GM19193 (cell line): Measurements from ENCODE around the gene KIAA0319L.

Experiments
- POLR2A ChIP-seq: IDR thresholded peaks from 4 replicates; pipeline ENCODE4 v1.6.1; 2011; ENCODE audit not compliant: insufficient read depth, insufficient read length; ENCODE audit errors: extremely low read depth

The KIAA0319L gene

DNA sequence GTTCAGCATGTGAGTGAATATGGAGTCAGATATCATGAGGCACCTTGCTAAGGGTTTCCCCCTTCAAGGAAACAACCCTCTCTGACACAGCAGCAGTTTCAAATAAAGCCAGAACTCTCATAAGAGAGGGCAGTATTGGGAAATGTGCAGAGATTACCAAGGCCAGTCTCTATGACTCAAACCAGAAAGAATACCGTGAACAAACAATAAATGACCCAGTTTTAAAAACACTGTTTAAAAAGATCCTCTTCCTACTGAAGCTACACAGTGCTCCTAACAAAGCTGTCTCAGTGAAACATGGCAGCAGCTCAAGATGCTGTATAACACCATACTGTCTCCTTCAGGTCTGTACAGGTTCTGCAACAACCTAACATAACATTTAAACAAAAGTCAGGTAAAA lies 102.6 kb downstream of the KIAA0319L start:
- TF ChIP-seq POLR2A: no peak

DNA sequence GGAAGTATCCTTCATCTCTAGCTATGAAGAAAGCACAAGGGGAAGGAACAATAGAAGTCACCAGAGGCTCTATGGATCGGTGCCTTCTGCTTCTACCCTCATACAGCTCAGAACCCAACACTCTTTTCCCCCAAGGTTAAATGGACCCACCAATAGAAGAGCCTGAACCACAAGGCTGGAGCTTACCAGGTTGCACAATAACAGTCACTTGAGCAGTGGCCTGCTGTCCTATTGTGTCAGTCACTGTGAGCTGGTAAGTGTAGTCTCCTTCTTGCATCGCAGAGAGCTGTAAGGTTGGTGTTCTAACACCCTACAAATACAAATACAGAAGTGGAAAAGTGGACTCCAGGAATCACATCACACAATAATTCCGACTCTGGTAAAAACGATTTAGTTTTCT lies 103.0 kb downstream of the KIAA0319L start:
- no peak for TF ChIP-seq POLR2A

DNA sequence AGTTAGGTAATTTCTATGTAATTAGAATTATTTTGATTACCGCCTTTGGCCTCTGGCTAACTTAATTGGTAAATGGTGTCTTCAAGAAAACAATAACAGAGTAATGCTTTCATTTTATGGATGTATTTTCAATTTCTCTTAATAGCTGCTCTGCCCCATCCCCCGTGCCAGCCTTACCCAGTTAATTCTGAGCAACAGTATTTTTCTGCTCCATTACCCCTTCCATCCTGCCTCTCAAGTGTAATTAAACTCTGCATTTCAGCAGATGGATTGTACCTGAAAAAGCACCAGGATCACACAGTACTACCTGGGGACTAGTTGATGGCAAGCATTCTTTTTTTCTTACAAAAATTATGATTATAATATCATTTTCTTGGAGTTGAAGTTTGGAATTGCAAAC lies 104.2 kb downstream of the KIAA0319L start:
- no peak for TF ChIP-seq POLR2A

DNA sequence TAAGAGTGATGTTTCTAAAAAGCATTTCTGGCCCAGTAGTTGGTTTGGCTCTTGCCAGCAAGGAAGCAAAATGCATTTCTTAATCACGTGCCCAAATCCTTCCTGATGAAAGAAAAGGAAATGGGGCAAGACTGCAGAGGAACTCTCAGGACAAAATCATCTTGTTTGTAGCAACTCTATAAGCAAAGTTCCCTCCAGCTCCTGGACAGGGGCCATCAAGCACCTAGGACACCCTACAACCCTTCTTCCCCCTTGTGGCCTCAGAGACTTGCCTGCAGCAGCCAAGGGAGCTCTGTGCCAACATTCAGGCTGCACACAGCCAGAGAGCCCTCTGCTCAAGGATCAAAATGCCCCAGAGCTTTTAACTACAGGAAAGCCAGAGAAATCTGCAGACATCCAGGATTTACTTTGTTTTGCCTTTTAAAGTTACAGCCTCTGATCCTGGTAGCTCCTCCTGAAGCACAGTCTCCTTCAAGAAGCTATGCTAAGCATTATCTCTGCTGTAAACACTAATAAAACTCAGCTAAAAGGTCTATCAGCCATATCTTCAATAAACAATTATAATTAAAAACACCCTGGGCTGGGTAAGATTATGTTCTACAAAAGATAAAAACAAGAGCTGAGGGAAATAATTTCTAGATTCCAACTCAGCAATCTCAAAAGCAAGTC lies 105.0 kb downstream of the KIAA0319L start:
- TF ChIP-seq POLR2A: no peak

DNA sequence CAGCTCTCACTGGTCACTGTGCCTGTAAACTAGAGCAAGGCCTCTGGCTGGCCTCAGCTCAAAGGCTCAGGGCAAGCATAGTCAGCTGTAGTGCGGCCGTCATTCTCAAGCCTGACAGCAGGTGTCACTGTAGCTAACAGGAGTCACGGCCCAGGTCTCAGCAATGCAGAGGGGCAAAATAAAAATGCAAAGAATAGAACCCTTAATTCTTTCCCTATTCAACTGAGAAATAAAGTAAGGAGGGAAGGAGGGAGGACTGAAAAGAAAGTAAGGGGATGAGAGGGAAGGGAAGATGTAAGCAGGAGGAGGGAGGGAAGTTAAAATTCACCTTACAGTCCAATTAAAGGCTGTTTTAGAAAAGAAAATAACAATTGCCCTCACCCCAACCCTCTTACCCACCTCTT lies 106.1 kb downstream of the KIAA0319L start:
- TF ChIP-seq POLR2A: no peak

DNA sequence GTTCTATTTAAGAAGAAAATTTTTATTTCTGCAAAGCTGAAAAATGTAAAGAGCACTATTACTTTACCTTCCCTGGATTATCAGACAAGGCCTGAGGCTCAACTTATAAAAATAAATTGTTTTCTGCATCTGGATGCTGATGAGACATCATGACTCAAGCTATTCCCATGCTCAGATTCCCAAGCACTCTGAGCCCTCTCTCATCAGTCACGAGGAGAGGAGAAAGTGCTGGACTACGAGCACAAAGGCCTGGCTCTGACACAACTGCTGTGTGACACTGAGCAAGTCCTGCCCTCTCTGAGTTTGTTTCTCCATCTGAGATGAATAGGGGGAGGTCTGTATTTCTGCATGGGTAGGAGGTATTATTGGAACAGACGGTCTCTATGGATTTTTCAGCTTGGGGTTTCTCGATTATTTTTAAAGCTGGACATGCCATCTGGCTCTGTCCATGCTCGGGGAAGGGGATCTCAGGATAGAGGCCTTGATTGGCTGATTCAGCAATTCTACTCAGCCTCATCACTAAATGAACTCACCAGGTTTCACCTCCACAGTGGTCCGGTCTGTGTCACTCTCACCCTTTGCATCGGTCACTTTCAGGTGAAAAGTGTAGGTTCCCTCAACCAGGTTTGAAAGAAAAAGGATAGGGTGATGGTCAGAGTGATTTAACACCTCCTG lies 107.7 kb downstream of the KIAA0319L start:
- no peak for TF ChIP-seq POLR2A

DNA sequence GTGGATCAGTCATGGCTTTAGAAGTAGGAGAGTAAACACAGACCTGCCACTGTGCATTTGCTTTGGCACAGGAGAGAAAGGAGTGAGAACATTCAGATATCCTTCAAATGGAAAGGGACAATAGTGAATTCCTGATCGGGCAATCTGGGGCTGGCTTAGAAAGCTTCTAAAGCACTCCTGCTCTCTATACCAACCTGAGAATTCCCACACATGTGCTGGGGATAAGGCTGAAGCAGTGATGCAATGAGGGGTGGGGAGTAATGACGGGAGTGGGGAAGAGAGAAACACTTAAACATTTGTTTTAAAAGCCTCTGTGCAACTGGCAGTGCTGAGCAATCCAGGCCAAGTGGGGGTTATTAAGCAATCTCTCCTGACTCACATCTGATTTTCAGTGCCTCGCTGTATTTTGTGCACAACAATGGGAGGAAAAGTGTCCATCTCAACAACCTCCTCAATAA lies 108.8 kb downstream of the KIAA0319L start:
- TF ChIP-seq POLR2A: no peak

DNA sequence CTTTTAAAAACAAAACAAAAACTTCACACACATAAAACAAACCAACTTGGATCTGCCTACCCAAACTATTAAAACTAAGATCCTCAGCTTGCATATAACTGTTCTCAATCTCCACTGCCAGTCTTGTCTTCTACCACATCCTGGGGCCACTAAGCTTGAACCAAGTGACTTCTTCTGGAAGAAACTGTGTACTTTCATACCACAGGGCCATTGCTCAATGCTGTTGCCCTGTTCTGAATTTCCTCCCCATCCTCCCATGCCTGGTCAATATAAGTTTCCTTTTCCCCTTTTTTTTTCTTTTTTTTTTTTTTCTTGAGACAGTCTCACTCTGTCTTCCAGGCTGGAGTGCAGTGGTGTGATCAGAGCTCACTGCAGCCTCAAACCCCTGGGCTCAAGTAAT lies 109.9 kb downstream of the KIAA0319L start:
- TF ChIP-seq POLR2A: no peak

DNA sequence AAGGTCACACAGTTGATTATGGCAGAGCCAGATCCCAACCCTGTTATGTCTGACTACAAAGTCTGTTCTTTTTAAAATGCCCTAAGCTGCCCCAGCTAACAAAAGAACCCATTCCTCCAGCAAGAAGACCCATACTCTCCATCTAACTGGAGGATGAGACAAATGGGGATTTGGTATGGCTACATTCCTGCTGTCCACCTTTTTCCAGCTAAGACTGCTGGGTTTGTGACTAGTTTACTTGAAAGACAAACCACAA lies 112.8 kb downstream of the KIAA0319L start:
- no peak for TF ChIP-seq POLR2A

DNA sequence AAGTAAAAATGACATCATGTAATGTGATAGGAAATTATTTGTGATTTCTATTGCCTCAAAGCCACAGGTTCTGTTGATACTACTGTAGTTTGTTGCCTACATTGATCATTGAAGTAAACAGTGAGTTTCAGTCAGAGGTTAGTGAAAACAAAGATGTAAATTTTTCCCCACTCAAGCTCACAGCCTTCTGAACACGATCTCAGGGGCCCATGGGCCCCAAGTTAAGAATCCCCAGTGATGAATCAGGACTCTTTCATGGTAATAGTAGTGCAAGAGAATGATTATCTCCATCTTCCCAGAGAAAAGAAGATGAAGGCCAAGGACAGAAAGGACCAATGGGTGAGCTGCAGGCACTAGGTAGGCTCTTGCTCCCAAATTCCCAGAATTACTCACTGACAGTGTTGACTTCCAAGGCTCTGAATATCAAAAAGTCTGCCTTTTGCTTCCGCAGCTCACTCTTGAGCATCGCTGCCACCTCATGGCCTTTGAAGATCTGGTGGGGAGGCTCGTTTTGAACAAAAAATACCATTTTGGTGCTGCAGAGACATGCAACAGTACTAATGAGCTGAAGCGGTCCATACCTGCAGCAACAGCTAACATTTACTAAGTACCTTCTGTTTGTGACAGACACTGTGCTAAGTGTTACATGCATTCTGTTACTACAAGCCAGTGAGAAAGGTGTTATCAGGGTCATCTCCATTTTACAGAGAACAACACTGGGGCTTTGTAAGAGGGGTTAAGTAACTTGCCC lies 113.3 kb downstream of the KIAA0319L start:
- TF ChIP-seq POLR2A: no peak

DNA sequence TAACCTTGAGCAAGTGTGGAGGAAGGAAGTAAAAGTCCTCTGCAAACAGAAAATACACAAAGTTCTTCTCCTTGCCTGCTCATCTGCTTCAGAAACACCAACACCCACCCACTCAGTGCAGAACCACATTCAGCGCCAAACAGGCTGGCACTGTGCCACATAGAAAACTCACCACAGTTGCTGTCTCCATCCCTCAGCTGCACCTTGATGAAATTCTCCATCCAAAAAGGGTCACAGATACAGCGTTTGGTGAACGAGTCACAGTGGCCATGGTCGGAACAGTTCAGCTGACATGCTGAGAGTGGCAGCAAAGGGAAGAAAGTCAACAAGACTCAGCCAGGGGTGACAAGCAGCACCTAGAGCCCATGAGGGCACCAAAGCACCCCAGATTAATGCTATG lies 114.5 kb downstream of the KIAA0319L start:
- TF ChIP-seq POLR2A: no peak

DNA sequence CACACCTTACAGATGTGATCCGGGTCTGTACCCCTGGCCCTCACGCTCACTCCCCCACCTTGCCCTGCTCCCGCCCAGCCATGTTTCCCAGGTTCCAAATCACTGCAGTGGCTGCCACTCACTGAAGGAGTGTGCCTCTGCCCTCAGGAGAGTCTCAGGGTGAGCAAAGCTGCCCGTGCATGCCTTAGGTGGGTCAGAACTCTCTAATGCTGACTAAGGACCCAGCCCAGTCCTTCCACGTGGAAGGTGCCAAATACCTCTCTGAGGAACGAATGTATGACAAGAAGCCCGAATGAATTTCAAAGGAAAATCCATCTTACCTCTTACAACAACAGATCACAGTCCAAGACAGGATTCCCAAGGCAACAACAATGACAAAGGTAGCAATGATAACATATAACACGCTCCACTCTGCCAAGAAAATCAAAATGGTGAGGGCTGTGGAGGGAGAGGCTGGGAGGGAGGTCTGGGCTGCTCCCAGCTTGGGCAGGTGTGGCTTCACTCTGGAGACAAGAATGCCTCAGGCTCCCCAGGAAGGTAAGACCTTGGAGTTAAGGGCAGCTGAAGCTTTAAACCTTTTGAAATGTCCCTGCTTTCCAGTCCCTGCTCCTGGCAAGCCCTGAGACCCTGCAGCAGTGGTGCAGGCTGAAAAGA lies 115.2 kb downstream of the KIAA0319L start:
- TF ChIP-seq POLR2A: no peak

DNA sequence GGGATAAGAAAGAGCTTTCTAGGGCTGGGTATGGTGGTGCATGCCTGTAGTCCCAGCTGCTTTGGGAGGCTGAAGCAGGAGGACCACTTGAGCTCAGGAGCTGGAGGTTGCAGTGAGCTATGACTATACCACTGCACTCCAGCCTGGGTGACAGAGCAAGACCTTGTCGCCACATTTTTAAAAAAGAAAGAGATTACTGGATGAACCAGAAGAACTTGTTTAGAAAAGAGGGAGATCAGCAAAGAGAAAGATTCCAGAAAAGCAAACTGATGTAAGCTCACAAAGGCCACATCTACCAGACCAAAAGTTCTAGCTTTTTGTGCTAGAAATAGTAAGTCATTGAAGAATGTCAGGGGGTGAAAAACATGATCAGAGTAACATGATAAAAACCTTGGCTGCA lies 117.6 kb downstream of the KIAA0319L start:
- TF ChIP-seq POLR2A: no peak

DNA sequence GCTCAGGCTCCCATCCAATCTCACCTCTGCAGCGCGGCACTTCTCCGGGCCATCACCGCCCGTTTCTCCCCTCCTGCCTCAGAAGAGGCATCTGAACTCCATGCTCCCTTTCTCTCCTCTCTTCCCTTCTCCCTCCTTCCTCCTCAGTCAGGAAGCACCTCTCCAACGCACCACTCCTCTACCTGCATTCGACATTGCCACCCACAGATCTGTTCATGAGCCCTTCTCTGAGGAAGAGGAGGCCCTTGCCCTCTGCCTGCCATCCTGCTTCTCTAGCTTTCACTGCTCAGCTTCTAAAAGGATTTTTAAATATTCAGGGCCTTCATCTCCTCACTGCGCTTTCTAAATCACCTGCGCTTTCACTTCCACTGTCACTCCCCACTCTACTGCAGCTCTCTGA lies 120.0 kb downstream of the KIAA0319L start:
- no peak for TF ChIP-seq POLR2A

DNA sequence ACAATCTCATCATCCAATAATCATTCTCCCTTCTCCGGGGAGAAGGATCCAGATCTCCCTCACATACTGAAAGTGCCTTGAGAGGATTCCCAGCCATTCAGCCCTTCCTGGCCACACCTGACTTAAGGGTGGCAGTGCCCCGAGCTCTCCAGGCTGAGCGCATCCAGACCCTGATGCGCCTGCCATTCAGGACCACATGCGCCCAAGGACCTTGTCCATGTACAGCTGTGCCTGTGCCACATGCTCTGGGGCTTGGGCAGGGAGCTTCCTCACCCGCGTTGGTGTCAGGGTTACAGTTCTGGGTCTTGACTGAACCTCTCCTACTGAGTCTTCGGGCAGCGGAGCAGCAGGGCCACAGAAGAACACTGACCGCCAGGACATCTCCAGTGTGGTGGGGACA lies 121.1 kb downstream of the KIAA0319L start:
- no peak for TF ChIP-seq POLR2A
